Sigmoid colon (tissue), 4 donors: ENCODE results near the gene SLC7A14.

Experiments used
- CTCF ChIP-seq, 4 experiments: fragments of 450-650 bp in 3 of 4; fragments of 200-600 bp in 1 of 4; IDR thresholded peaks; one replicate each; pipeline ENCODE4 v1.5.1; 2016 to 2019; ENCODE audit warnings: antibody characterized with exemption in 4 of 4, mild to moderate bottlenecking in 3 of 4, moderate library complexity in 2 of 4
- POLR2A ChIP-seq, 2 donors: fragments of 450-650 bp; IDR thresholded peaks; one replicate each; pipeline ENCODE4 v1.6.1; 2016; ENCODE audit warnings: antibody characterized with exemption in 2 of 2, mild to moderate bottlenecking in 2 of 2, moderate library complexity in 2 of 2
- POLR2AphosphoS5 ChIP-seq, 4 donors: sonication (generic); formaldehyde crosslinking; IDR thresholded peaks; one replicate each; pipeline ENCODE4 v1.6.1; 2017; ENCODE audit warnings: antibody characterized with exemption in 4 of 4

- TF ChIP-seq POLR2AphosphoS5 (IDR thresholded peaks at IDR 0.05): no peak
- TF ChIP-seq POLR2A (IDR thresholded peaks at IDR 0.05): no peak
- TF ChIP-seq CTCF (IDR thresholded peaks at IDR 0.05): no peak
These were observed 51.6 kb downstream of the SLC7A14 start for GRCh38 chr3:170534227-170534626.
